ENCODE data around the gene GPR160.

- no peak for TF ChIP-seq CTCF (conservative IDR thresholded peaks at IDR 0.05; ENCODE audit: low read length)
- no peak for TF ChIP-seq EZH2phosphoT487 (IDR thresholded peaks at IDR 0.05; ENCODE audit: borderline replicate concordance, low read depth, low read length)
Observed at GRCh38 chr3:170022336-170022735, 15.5 kb upstream of the GPR160 start.
